A549 (cell line): ENCODE measurements around the gene SSH2. TPM values are rescaled to one million over a fixed set of nuclear protein-coding genes. Genes with fewer than 3 reads are reported as not detected.

Source experiments
- ATAC-seq, 2 experiments: fragments of 200-7000 bp in 1 of 2; fragments of >200 bp in 1 of 2; cut with Nextera tagmentation in 1 of 2; cut with Tn5 transposase in 1 of 2; 3 replicates each; pipeline versions ENCODE4 v1.8.0 to v1.9.1; 2018 to 2020; ENCODE audit warnings: mild to moderate bottlenecking in 1 of 2, moderate library complexity in 1 of 2
- CTCF ChIA-PET: fragments of 300-600 bp; sonication (Branson Sonifier 250); formaldehyde crosslinking; extraction: SDS; loops from one replicate; lab custom pipeline; 2021; ENCODE audit warnings: antibody characterized with exemption, inconsistent platforms; lab: Yijun Ruan, JAX
- POLR2A ChIA-PET: fragments of 350-600 bp; formaldehyde crosslinking; extraction: SDS; loops from one replicate; lab custom pipeline; 2021; ENCODE audit warnings: antibody characterized with exemption, inconsistent platforms; lab: Yijun Ruan, JAX
- DNase-seq, 2 experiments: peaks; one replicate each; pipeline versions ENCODE4 v3.0.0 to v3.0.0-alpha.2; 2011 to 2016; ENCODE audit warnings: low read depth in 1 of 2, low spot score in 1 of 2
- FAIRE-seq: peaks from 2 replicates; lab custom pipeline; 2011; peaks lifted over from hg19 to GRCh38; lab: Jason Lieb, UNC
- H3K27ac ChIP-seq, 2 experiments: fragments of >200 bp; sonication (Bioruptor Twin); formaldehyde crosslinking; 3 replicates each; pipeline ENCODE4 v1.5.1; 2016 to 2017
- H3K4me1 ChIP-seq: fragments of >200 bp; sonication (Bioruptor Twin); formaldehyde crosslinking; 3 replicates; pipeline ENCODE4 v1.6.1; 2016
- H3K4me2 ChIP-seq: fragments of >200 bp; sonication (Bioruptor Twin); formaldehyde crosslinking; 3 replicates; pipeline ENCODE4 v1.6.1; 2016
- H3K4me3 ChIP-seq: fragments of >200 bp; sonication (Bioruptor Twin); formaldehyde crosslinking; 3 replicates; pipeline ENCODE4 v1.5.1; 2016
- H3K9me3 ChIP-seq: fragments of >200 bp; sonication (Bioruptor Twin); formaldehyde crosslinking; 3 replicates; pipeline ENCODE4 v1.6.1; 2016
- CHD2 ChIP-seq: fragments of 150-350 bp; IDR thresholded peaks from 2 replicates; pipeline ENCODE4 v1.6.1; 2014; ENCODE audit warnings: low read length; ENCODE audit not compliant: partially characterized antibody
- CHD4 ChIP-seq: fragments of 200-600 bp; sonication (generic); IDR thresholded peaks from 2 replicates; pipeline ENCODE4 v1.6.1; 2016; ENCODE audit warnings: antibody characterized with exemption, mild to moderate bottlenecking, borderline replicate concordance
- GATA3 ChIP-seq: IDR thresholded peaks from 2 replicates; pipeline ENCODE4 v1.6.1; 2012; ENCODE audit warnings: borderline replicate concordance
- HEYL ChIP-seq: fragments of 250-450 bp; sonication (Bioruptor Pico); IDR thresholded peaks from 2 replicates; pipeline ENCODE4 v1.8.0; 2021; ENCODE audit warnings: mild to moderate bottlenecking, moderate library complexity
- KDM1A ChIP-seq: fragments of 200-600 bp; sonication (generic); IDR thresholded peaks from 2 replicates; pipeline ENCODE4 v1.6.1; 2016; ENCODE audit warnings: low read depth, mild to moderate bottlenecking
- KDM5A ChIP-seq: fragments of 200-600 bp; sonication (generic); IDR thresholded peaks from 2 replicates; pipeline ENCODE4 v1.6.1; 2016; ENCODE audit warnings: antibody characterized with exemption, mild to moderate bottlenecking
- MAFK ChIP-seq: fragments of 450-650 bp; IDR thresholded peaks from 2 replicates; pipeline ENCODE4 v1.6.1; 2014; ENCODE audit not compliant: partially characterized antibody
- MAZ ChIP-seq: fragments of 150-350 bp; IDR thresholded peaks from 2 replicates; pipeline ENCODE4 v1.6.1; 2014; ENCODE audit warnings: antibody characterized with exemption, low read depth, low read length, borderline replicate concordance
- NFE2L2 ChIP-seq: fragments of 150-350 bp; conservative IDR thresholded peaks from 2 replicates; pipeline ENCODE4 v1.6.1; 2014; ENCODE audit warnings: low read length
- RCOR1 ChIP-seq: fragments of 150-350 bp; IDR thresholded peaks from 2 replicates; pipeline ENCODE4 v1.6.1; 2014; ENCODE audit warnings: antibody characterized with exemption, low read length, low read depth
- SMC3 ChIP-seq: fragments of >200 bp; sonication (Bioruptor Twin); formaldehyde crosslinking; IDR thresholded peaks from 3 replicates; pipeline ENCODE4 v1.6.1; 2018; ENCODE audit warnings: inconsistent platforms
- SREBF2 ChIP-seq: fragments of 450-650 bp; IDR thresholded peaks from 2 replicates; pipeline ENCODE4 v1.6.1; 2014; ENCODE audit warnings: mild to moderate bottlenecking, moderate library complexity
- ZFP36 ChIP-seq: fragments of 450-650 bp; IDR thresholded peaks from 2 replicates; pipeline ENCODE4 v1.6.1; 2014; ENCODE audit warnings: borderline replicate concordance; ENCODE audit not compliant: partially characterized antibody
- ZSCAN20 ChIP-seq: fragments of 250-450 bp; sonication (Bioruptor Pico); IDR thresholded peaks from 2 replicates; pipeline ENCODE4 v1.8.0; 2022; ENCODE audit warnings: mild to moderate bottlenecking, moderate library complexity
- WGBS: methylation state at CpG from one replicate; pipeline ENCODE4 v1.1.6; 2017; ENCODE audit errors: missing lambda C conversion rate; 5-methylcytosine and 5-hydroxymethylcytosine counted together
- polyA plus RNA-seq, 4 experiments: library from polyadenylated mRNA; depleted of rRNA in 3 of 4; stranded (reverse); fragments of >200 nt; fragmentation: RNase III in 1 of 4; extraction: RNeasy Plus Mini Kit Qiagen cat#74134 plus additional on column Dnase treatment in 1 of 4; gene quantifications; 2 replicates in 3 of 4; 3 replicates in 1 of 4; pipeline ENCODE4 v1.2.3, GENCODE V29; 2011 to 2017
- TF ChIP-seq, protein P1 (sequence below): fragments of 200-600 bp; sonication (generic); IDR thresholded peaks from 2 replicates; pipeline ENCODE4 v1.6.1; 2016; ENCODE audit warnings: antibody characterized with exemption, mild to moderate bottlenecking, moderate library complexity
- TF ChIP-seq, protein P2 (sequence below): IDR thresholded peaks from 2 replicates; pipeline ENCODE4 v1.6.1; 2012

Gene SSH2
- polyA plus RNA-seq, 2 of the 4 experiments (the other 2 are of a cell fraction): 20.7 to 24.5 TPM

DNA sequence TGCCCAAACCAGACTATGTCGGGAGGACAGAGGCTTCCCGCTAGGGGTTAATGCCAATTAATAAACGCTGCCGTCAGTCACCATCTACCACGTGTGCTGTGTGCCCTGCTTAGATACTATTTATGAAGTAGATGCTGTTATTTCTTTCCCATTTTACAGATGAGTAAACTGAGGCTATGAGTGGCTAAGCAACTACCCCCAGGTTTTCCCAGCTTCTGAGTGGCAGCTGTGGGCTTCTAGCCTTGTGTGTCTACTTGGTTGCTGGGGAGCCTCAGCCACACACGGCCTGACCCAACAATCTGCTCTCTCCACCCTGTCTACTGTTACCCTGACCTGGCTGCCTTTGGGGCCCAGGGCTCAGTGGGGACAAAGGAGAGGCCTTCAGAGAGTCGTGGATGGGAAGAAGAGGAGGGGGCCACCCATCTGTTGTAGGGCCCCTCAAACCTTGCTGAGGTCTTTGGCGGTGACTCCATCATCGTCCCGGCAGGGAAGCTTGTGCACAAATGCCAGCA is 347.7 kb downstream of the SSH2 start:
- 85% methylated on average over 10 of the region's 10 CpGs for WGBS
- H3K27ac ChIP-seq: peak overlapping the region in 1 of 2 experiments; percentile 72; a peak in 3 of 6 replicates
- ATAC-seq: no peak
- no peak for FAIRE-seq
- ChIA-PET POLR2A (interaction anchor here (2.6 kb wide), 1 partner anchor 9 kb away, joined by 12 read pairs; no protein-coding TSS in a partner anchor), CTCF (interaction anchor here (0.6 to 24.0 kb wide), 14 partner anchors 10 to 1030 kb away, joined by 3 to 474 read pairs (median 14); partner anchors contain the start of genes ABHD15, ANKRD13B, CORO6 and TP53I13)
- no peak for DNase-seq
- no peak overlapping the region for H3K4me2 ChIP-seq
- H3K9me3 ChIP-seq: no peaks in the 10 kb centered on the region
- TF ChIP-seq SMC3: no peak
- TF ChIP-seq NFE2L2: no peak
- TF ChIP-seq MAFK: no peak
- peak; percentile 59; the same call in 1 of the 2 replicates for TF ChIP-seq KDM1A
- peaks cover 38% of the 10 kb centered on the region for H3K4me1 ChIP-seq
- H3K4me3 ChIP-seq: no peak overlapping the region

DNA sequence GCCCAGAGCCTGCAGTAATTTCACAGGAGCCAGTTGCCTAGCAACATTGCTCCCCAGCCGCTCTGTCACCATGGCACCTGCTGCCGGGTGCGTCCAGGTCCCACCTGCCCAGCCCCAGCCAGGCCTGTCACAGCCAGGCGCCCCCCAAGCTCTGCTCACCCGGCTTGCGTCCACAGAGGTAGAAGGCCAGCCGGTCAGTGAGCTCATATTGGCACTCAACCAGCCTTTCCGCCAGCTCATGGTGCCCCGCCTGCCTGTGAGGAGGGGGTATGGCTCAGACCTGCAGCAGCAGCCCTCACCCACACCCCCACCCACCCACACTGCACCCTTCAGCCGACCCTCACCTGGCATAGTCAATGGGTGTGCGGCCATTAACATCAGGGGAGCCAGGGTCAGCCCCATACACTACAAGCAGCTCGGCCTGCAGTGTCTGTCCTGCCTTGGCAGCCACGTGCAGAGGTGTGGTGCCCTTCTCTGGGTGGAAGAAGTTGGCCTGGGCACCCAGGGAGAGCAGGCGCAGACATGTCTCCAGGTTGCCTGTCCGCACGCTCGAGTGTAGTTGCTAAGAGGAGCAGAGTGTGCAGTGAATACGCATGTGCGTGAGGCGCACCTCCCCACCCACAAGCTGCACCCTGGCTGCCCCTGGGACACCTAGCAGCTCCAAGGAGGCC is 348.3 kb downstream of the SSH2 start:
- no peak overlapping the region for H3K4me3 ChIP-seq
- H3K4me1 ChIP-seq: peaks cover 32% of the 10 kb centered on the region
- H3K27ac ChIP-seq: peak overlapping the region; percentile 28 to 72; a peak in 4 of 6 replicates
- H3K4me2 ChIP-seq: no peak overlapping the region
- FAIRE-seq (no peak), DNase-seq (no peak), ATAC-seq (no peak)
- TF ChIP-seq SREBF2 (no peak), KDM5A (no peak), GATA3 (no peak), NFE2L2 (no peak), CHD2 (no peak), RCOR1 (no peak), MAZ (no peak), CHD4 (no peak), ZFP36 (no peak), HEYL (no peak), ZSCAN20 (CRISPR knock-in tag) (no peak)
- TF ChIP-seq, protein P1, sequence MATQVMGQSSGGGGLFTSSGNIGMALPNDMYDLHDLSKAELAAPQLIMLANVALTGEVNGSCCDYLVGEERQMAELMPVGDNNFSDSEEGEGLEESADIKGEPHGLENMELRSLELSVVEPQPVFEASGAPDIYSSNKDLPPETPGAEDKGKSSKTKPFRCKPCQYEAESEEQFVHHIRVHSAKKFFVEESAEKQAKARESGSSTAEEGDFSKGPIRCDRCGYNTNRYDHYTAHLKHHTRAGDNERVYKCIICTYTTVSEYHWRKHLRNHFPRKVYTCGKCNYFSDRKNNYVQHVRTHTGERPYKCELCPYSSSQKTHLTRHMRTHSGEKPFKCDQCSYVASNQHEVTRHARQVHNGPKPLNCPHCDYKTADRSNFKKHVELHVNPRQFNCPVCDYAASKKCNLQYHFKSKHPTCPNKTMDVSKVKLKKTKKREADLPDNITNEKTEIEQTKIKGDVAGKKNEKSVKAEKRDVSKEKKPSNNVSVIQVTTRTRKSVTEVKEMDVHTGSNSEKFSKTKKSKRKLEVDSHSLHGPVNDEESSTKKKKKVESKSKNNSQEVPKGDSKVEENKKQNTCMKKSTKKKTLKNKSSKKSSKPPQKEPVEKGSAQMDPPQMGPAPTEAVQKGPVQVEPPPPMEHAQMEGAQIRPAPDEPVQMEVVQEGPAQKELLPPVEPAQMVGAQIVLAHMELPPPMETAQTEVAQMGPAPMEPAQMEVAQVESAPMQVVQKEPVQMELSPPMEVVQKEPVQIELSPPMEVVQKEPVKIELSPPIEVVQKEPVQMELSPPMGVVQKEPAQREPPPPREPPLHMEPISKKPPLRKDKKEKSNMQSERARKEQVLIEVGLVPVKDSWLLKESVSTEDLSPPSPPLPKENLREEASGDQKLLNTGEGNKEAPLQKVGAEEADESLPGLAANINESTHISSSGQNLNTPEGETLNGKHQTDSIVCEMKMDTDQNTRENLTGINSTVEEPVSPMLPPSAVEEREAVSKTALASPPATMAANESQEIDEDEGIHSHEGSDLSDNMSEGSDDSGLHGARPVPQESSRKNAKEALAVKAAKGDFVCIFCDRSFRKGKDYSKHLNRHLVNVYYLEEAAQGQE: no peak
- TF ChIP-seq, protein P2, sequence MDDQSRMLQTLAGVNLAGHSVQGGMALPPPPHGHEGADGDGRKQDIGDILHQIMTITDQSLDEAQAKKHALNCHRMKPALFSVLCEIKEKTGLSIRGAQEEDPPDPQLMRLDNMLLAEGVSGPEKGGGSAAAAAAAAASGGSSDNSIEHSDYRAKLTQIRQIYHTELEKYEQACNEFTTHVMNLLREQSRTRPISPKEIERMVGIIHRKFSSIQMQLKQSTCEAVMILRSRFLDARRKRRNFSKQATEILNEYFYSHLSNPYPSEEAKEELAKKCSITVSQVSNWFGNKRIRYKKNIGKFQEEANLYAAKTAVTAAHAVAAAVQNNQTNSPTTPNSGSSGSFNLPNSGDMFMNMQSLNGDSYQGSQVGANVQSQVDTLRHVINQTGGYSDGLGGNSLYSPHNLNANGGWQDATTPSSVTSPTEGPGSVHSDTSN: no peak
- ChIA-PET CTCF (interaction anchor here (0.6 to 24.0 kb wide), 21 partner anchors 11 to 1031 kb away, joined by 3 to 474 read pairs (median 5); partner anchors contain the start of genes ABHD15, ANKRD13B, CORO6 and NUFIP2), POLR2A (interaction anchor here (1.3 to 2.6 kb wide), 2 partner anchors 10 to 25 kb away, joined by 3 to 12 read pairs; no protein-coding TSS in a partner anchor)
- 92% methylated on average over 18 of the region's 20 CpGs for WGBS
- no peaks in the 10 kb centered on the region for H3K9me3 ChIP-seq
